GM21619 (cell line): ENCODE results near the gene RGMB.

Source experiments
- ATAC-seq: cut with Tn5 transposase; IDR thresholded peaks from one replicate; pipeline ENCODE4 v1.9.1; 2021; ENCODE audit not compliant: unreplicated experiment

RGMB gene

DNA sequence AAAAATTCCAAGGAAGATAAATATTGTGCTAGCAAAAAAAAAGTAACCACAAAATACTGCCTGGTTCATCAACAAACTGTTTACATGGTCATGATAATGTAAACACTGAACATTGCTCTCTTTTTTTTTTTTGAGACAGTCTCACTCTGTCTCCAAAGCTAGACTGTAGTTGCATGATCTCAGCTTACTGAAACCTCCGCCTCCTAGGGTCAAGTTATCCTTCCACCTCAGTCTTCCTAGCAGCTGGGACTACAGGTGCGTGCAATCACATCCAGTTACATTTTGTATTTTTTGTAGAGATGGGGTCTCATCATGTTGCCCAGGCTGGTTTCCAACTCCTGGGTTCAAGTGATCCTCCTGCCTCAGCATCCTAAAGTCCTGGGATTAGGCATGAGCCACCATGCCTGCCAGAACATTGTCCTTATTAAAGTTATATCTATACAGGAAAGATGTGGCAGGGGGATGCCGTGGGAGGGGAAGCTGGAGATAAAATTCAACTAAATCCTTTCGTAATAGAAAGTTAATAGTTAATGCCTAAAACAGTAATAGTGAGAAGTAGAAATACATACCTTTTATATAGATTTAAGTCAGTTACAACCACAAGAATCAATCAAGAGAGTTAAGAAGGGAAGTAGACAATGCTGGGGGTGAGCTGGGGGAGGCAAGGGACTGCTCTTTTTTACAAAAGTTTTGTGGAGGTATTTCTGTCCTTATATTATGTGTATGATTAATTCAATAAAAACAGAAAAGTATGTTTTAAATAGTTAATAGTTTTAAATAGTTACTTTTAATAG is 52.3 kb downstream of the RGMB start:
- ATAC-seq = no peak

DNA sequence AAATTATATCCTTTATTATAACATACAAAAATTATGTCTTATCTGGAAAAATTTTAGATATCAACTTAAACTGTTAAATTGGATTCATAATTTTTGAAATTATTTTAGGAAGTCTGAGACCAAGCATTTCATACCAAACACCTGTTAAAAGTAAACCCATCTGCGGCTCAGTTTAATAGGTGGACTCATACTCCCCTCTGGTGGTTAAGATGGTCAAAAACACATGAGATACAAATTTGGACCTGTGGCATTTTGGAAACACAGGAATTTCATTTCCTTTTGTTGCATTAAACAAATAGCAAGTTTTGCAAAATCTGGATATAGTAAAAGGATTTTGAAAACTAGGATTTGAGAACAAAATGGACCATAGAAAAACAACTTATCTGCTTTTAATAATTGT is 53.7 kb downstream of the RGMB start:
- ATAC-seq = no peak

- ATAC-seq = no peak
These were observed 54.3 kb downstream of the RGMB start for GRCh38 chr5:98827588-98828284.

GRCh38 chr5:98836175-98836574 is 62.7 kb downstream of the RGMB start:
- no peak for ATAC-seq

GRCh38 chr5:98839469-98840383 is 66.3 kb downstream of the RGMB start:
- ATAC-seq = no peak

DNA sequence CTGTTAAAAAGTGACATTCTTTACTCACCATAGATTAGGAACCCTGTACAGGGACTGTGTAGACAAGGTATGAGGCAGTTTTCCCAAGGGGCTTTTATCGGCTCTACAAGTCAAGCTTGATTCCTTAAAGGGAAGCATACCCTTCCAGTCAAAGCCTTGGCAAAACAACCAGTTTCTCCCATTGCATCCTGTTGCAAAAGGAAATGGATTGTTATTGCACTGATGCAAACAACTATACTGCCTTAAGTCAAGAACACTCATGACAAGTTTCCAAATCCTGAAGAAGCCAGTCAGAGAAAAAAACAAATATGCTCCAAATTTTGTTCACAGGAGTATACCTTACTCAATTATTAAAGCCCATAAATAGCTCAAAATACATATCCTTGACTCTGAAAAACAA is 67.5 kb downstream of the RGMB start:
- ATAC-seq = no peak

DNA sequence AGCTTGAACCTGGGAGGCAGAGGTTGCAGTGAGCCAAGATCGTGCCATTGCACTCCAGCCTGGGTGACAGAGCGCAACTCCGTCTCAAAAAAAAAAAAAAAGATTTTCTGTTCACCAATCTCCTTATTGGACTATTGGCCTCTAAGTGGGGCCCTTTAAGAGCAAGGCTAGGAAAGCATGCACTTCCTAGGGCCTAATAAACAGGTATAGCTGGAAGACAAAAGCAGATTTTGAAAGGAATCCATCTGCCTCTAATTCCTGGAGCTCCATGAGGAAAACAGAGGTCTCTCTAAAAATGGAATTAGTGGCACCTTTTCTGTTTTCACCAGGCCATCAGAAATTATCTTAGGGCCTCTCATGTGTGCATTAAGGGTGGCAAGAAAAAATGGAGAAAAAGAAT is 70.0 kb downstream of the RGMB start:
- ATAC-seq = no peak

GRCh38 chr5:98844865-98845264 is 71.4 kb downstream of the RGMB start:
- no peak for ATAC-seq

DNA sequence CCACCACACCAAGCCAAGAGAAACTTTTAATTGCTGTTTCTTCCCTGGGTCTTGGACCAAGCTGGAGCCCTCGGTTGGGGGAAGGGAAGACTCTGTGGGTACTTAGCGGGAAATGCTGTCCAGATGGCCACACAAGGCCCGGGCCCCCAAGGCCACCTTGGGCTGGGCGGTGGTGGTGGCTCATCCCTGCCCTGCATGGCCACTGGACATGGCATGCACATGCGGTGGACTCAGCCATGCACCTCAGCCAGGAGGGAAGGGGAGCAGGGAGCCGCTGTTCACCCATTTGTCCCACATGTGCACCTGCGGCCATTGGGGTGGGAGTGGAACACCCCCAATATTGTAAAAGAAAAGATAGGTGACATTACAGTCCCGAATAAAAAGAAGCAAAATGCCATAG is 72.4 kb downstream of the RGMB start:
- no peak for ATAC-seq
